AG08396 (cell line): ENCODE measurements around the gene ANKRD60.

ENCODE experiments used
- DNase-seq: peaks from one replicate; pipeline ENCODE4 v3.0.0; 2012; ENCODE audit warnings: low spot score, mixed read lengths

The ANKRD60 gene, protein sequence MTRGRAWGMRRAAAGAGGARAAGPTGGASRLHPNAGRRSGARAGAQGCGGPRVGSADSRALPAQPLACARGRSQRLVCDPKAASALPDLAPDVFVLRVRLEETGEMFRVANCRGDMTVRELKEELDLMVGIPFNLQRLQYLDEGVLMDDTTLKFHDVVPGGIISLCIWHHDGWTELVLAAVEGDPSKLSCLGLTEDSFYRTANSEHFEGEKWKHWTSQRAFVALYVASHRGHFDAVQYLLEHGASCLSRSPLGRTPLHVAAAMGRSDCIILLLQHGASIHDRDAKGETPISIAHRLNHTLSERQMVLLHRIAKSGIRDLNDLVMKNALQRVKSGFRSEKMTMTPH

GRCh38 chr20:58228484-58229197 lies at the start of gene ANKRD60:
ANKRD60 (minus strand) TSS chr20:58228653; CDS start chr20:58228653, 0 bp downstream.
- DNase-seq = peak; percentile 39

- no peak for DNase-seq
Measured at GRCh38 chr20:58277578-58278472, 49.4 kb upstream of the ANKRD60 start.

DNA sequence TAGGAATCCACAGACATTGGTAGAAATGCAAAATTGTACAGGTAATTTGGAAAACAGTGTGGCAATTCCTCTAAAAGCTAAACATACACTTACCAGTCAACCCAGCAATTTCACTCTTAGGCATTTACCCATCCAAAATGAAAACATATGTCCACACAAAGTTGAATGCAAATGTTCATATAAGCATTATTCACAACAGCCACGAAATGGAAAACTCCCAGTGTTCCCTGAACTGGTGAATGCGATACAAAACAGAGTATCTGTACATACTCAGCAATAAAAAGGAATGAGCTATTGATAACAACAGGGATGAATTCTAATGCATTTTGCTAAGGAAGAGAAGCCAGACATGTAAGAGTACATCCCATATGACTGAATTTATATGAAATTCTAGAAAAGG lies 48.7 kb upstream of the ANKRD60 start:
- DNase-seq = no peak

DNA sequence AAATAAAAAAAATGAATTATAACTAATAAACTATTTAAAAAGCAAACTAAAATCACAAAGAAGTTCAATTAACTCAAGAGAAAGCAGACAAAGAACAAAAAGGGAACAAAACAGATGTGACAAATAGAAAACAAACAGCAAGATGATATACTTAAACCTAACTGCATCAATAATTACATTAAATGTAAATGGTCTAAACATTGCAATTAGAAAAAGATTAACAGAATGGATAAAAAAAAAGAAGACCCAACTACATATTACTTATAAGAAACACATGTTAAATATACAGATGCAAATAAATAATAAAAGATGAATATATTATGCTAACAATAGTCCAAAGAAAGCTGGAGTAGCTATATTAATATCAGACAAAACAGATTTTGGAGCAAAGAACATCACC lies 45.9 kb upstream of the ANKRD60 start:
- DNase-seq = no peak

- no peak for DNase-seq
Measured at GRCh38 chr20:58271606-58272351, 43.3 kb upstream of the ANKRD60 start.

GRCh38 chr20:58268936-58269619 lies 40.6 kb upstream of the ANKRD60 start:
- DNase-seq = no peak

DNA sequence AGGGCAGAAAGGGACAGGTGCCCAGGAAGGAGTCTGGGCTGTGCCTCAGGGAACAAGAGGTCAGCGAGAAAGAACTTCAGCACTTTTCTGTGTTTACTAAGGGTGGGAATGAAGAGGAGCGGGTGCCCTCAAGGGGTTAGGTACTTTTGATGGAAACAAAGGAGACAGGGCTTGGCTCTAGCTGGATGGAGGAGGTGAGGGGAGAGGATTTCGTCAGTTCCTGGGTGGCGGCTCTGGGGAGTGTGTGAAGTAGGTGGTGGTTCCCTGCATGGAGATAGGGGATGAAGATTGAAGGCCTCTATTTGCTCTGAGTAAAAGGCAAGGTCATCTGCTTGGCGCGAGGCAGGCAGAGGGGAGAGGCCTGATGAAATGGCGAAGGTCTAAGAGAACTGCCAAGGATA lies 40.0 kb upstream of the ANKRD60 start:
- no peak for DNase-seq

- DNase-seq = no peak
Measured at GRCh38 chr20:58267389-58268215, 39.1 kb upstream of the ANKRD60 start.

DNA sequence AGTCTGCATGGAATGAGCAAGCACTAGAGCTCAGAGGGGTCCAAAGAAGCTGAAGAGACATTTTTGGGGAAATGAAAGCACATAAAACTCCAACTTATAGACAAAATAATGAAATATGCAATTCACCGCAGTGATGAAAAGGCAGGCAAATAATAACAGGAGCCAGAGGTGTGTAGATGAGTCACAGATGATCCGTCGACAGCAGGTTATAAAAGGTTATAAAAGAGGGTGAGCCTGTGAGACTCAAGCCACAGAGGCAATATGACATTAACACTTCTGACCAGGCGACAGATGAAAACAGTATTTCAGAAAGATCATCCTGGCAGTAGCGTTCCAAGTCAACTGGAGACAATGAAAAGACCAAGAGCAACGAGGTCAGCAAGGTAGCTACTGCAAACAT lies 35.8 kb upstream of the ANKRD60 start:
- DNase-seq = no peak

GRCh38 chr20:58261660-58262059 lies 33.2 kb upstream of the ANKRD60 start:
- DNase-seq = no peak

GRCh38 chr20:58260006-58260405 lies 31.6 kb upstream of the ANKRD60 start:
- no peak for DNase-seq

DNA sequence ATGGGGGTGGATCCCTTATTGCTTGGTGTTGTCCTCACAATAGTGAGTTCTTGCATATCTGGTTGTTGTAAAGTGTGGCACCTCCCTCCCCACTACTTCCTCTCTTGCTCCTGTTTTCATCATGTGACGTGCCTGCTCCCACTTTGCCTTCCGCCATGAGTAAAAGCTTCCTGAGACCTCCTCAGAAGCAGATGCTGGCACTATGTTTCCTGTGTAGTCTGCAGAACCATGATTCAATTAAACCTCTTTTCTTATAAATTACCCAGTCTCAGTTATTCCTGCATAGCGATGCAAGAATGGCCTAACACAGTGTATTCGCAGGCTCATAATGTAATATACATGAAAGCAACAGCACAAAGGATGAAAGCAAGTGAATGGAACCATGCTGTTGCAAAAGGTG lies 28.4 kb upstream of the ANKRD60 start:
- no peak for DNase-seq

GRCh38 chr20:58256307-58256706 lies 27.9 kb upstream of the ANKRD60 start:
- no peak for DNase-seq

GRCh38 chr20:58254890-58255289 lies 26.4 kb upstream of the ANKRD60 start:
- DNase-seq = no peak

DNA sequence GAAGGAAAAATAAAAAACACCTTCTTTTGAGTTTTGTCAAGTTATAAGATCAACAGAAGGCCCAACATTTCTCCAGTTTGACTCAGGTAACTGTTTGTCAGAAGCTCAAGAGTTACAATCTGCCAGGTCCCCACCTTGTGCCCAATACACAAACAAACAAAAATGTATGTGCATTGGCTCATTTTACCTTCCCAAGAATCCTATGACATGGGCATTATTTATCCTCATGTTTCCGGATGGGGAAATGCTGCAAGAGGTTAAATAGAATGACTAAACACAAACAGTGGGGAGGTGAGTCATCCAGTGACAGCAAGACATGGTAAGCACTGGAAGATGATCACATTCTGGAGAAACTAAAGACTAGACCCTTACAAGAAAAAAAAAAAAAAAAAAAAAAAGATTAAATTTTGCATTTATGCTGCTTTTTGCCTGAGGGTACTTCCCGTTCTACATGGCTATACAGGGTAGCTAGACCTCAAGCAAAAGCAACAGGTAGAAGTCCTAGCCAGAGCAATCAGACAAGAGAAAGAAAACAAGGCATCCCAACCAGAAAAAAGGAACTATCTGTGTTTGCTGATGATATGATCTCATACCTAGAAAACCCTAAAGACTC lies 23.6 kb upstream of the ANKRD60 start:
- DNase-seq = peak; percentile 84

DNA sequence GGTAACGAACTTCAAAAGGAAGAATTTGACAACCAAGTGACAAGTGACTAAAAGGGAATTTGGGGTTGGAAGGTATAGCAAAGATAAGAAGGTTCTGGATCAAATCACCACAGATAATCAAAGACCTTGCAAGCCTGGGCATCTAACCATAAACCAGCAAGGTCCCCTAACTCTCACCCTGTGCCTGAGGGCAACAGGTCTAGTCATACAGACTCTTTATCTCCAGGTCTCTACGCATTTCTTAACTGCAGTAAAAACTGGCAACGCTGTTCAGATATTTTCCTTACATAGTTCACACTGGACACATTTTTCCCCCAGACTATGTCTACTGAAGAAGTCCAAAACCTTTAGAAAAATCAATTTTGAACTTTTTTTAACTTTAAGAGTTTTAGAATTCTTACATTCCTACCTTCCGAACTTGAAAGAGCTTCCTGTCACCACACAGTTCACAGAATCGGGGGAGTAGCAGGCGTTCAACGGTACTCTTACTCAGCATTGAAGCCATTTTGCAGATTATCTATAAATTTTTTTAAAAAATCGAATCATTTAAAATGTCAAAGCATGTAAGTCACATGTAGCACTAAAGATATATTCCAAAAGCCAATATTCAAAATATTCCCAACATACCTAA lies 23.0 kb upstream of the ANKRD60 start:
- no peak for DNase-seq

- DNase-seq = no peak
Measured at GRCh38 chr20:58246346-58246745, 17.9 kb upstream of the ANKRD60 start.

DNA sequence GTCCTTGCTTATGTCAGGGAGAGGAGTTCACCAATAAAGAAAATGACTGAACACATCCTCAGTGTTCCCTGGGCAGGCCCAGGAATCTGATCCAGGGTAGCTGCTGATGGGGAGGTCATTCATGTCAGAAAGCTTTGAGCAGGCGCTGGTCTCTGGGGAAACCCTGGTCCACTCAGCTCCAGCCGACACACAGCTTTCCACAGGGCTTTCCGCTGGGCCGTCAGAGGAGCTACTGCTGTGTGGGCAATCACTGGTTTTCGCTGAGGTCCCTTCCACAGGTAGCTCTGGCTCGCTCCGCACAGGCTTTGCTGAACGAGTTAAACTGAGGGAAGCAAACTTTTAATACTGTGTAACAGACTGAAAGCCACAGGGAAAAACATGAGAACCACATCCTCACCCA lies 17.5 kb upstream of the ANKRD60 start:
- DNase-seq = no peak

DNA sequence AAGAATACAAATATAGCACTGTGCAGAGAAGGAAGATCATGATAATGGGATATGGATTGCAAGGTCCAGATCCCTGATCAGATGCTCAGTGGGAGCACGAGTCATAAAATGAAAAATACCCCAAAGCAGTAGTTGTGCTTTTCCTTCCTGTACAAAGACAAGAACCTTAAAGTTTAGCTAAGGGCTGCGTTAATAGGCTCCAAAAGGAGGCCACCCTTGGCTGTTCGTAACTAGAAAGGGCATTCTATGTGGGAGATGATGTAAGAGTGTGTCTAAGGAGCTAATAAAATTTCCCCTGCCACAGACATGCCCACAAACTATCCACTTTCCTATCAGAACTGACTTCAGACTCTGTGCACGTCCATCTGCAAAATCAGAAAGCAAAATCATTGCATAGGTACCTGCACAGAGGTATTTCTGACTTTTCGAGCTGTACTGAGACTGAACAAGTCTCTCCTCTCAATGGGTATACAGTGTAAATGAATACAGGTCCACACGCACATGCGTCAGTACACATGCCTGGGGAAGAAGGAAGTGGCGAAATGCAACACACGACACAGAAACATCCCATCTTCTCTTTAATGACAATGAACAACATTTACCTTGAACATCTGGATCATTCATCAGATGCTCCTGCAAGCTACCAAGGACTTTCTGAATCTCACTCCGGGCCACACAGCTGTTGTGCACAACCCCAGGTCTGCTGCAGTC lies 16.9 kb upstream of the ANKRD60 start:
- no peak for DNase-seq
